Activated effector memory CD4-positive, alpha-beta T cell treated with anti-CD3 and anti-CD28 coated beads, Interleukin-2, amount 50 U/mL, for 16 hours (primary cell): ENCODE measurements around the gene SMOC1.
"Not testable (repeated sequence)": the region's sequence is repeated elsewhere in the genome, so short reads cannot be mapped to it uniquely, and the experiment has no call there.

ENCODE experiments used
- DNase-seq: peaks from one replicate; pipeline ENCODE4 v3.0.0-alpha.2; 2020

SMOC1 gene

DNA sequence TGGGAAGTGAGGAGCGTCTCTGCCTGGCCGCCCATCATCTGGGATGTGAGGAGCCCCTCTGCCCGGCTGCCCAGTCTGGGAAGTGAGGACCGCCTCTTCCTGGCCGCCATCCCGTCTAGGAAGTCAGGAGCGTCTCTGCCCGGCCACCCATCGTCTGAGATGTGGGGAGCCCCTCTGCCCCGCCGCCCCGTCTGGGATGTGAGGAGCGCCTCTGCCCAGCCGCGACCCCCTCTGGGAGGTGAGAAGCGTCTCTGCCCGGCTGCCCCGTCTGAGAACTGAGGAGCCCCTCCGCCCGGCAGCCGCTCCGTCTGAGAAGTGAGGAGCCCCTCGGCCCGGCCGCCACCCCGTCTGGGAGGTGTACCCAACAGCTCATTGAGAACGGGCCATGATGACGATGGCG, 23.8 kb downstream of the SMOC1 start:
- DNase-seq, result not testable (repeated sequence)

- no peak for DNase-seq
These were observed 25.0 kb downstream of the SMOC1 start for GRCh38 chr14:69904246-69904645.

DNA sequence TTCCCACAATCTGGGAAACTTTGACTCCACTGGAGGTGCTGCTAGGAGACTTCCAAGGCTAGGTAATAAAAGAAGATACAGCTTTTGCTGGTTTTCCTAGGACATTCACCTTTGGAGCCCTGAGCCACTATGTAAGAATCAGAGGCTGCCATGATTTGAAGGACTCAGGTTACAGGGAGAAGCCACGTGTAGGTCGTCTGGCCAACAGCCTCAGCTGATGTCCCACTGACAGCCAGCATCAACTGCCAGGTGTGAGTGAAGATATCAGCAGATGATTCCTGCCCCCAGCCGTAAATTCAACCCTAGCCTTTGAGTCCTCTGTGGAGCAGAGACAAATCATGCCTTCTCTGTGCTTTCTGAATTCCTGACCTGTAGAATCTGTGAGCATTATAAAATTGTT, 27.0 kb downstream of the SMOC1 start:
- DNase-seq, result no peak

DNA sequence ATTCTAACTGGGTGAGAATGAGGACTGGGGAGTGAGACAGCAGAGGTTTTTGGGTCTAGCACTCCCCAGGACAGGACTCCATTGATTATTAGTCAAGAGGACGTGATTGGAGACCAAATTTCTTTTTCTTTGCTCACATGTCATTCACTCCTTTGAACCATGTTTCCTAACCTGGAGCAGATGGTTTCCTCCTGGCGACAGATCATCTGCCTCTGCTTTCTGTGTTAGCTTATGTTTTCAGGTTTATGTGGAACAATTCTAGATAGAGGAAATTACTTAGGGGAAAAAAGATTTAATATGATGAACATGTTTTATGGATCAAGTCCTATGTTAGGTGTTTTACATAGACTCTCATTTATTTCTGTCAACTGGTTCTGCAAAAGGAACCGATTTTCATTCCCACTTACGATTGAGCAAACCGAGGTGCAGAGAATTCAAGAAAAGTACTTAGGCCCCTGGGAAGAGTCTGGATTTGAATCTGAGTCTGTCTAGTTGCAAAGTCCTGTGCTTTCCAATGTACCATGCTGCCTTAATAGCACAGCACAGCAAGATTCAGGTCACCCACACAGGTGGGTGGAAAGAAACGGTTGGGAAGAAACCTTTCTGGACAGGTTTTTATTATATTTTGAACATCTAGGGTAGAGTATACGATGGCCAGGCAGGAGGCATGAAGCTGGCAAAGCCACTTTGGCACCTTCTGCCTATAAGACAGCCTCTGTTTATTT, 30.8 kb downstream of the SMOC1 start:
- DNase-seq, result no peak

- no peak for DNase-seq
These were observed 31.7 kb downstream of the SMOC1 start for GRCh38 chr14:69910871-69911270.

DNA sequence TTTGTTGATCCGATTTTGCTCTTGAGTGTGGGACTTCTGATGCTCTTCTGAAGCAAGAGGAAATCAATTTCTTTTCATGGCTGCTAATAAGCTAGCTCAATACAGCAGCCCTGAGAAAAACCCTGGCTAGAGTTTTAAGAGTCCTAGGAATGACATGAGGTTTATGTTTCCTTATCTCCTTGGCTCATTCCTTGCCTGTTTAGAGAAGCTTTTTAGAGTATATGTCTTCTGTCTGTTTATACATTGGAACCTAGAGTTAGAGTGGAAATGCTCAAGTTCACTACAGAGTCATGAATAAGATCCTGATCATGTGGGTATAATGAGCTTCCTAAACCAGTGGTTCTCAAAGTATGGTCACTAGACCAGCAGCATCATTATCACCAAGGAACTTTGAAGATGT, 34.5 kb downstream of the SMOC1 start:
- DNase-seq, result no peak

- no peak for DNase-seq
These were observed 37.2 kb downstream of the SMOC1 start for GRCh38 chr14:69916396-69916795.

- DNase-seq, result no peak
These were observed 38.1 kb downstream of the SMOC1 start for GRCh38 chr14:69917287-69917686.

GRCh38 chr14:69919815-69920214, 40.6 kb downstream of the SMOC1 start:
- DNase-seq, result no peak

DNA sequence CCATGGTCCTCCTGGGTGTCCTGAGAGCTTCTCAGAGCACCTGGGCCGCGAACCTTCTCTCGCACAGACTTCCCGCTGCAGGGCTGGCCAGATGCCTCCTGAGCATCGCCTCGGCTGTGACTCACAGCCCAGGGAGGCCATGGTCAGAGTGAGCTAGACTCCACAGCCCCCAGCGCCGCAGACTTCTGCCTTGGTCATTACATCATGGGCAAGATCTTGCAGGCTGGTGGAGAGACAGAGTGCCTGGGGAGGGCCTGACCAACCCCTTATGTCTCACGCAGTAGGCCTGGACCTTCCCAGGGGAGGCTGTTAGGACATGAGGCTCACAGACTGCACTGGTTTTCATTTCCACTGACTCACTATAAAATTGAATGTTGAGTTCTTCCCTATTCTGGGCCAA, 41.8 kb downstream of the SMOC1 start:
- no peak for DNase-seq

GRCh38 chr14:69922198-69922597, 43.0 kb downstream of the SMOC1 start:
- no peak for DNase-seq

- no peak for DNase-seq
These were observed 45.0 kb downstream of the SMOC1 start for GRCh38 chr14:69924201-69924600.

- DNase-seq, result no peak
These were observed 48.9 kb downstream of the SMOC1 start for GRCh38 chr14:69928111-69928523.

DNA sequence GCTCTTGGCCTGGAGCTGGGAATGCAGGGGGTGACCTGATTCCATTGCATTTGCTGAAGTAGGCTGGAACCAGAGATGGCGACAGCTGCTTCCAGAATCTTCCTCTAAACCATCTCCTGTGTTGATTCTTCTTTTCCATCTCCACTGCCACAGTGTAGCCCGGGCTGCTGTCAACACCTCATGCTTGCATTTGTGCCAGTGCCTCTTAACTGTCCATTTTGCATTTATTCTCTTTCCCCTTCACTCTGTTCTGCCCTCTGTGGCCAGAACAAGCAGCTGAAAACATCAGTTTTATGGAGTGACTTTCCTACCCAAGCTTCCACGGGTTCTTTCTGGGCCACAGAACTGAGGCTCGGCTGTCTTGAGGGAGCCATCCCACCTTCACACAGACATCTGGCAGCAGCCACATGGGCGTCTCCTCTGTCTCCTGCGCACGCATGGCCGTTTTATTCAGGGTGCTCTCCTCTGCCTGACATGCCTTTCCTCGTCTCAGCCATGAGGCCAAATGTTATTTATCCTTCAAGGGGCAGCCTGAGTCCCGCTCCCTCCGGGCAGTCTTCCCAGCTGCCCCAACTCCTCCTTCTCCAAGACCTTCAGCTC, 51.7 kb downstream of the SMOC1 start:
- no peak for DNase-seq

DNA sequence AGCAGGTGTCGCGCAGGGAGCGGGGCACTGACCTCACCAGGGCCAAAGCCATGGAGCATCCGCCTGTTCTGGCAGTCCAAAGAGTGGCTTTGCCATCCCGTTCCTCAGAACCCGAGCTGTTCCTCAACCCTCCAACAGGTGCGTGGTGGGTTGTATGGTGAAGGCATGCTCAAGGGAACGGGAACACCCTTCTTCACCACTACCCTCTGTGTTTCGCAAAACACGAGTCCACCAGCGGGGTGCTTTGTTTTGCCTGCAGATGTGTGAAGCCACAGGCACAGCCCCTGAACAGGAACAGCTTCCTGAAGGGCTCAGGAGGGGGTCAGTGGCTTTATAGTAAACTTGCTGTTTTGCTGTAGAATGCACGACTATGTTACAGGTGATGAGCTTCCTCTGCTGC, 52.7 kb downstream of the SMOC1 start:
- DNase-seq, result no peak

DNA sequence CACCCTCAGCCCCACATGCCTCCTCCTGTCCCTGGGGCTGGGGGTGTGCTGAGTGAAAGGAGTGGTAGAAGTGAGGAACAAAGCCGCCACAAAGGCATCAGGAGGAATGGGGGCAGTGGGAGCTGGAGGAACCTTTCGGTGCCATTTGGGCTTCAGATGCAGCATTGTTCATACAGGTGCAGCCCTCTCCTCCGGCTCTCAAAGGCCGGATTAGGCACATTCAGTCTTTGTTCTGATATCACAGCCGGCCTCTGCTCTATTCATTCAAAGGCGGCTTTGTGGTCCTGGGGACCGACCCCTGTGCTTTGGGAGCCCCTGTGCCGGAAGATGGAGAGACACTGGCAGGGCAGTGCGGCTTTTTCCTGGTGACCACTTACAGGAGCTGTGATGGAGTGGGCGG, 53.2 kb downstream of the SMOC1 start:
- no peak for DNase-seq

- DNase-seq, result no peak
These were observed 54.5 kb downstream of the SMOC1 start for GRCh38 chr14:69933623-69934275.

- DNase-seq, result no peak
These were observed 58.3 kb downstream of the SMOC1 start for GRCh38 chr14:69937367-69938081.

- no peak for DNase-seq
These were observed 59.5 kb downstream of the SMOC1 start for GRCh38 chr14:69938751-69939150.

GRCh38 chr14:69941768-69942742, 62.8 kb downstream of the SMOC1 start:
- no peak for DNase-seq

- no peak for DNase-seq
These were observed 64.0 kb downstream of the SMOC1 start for GRCh38 chr14:69943084-69943780.

DNA sequence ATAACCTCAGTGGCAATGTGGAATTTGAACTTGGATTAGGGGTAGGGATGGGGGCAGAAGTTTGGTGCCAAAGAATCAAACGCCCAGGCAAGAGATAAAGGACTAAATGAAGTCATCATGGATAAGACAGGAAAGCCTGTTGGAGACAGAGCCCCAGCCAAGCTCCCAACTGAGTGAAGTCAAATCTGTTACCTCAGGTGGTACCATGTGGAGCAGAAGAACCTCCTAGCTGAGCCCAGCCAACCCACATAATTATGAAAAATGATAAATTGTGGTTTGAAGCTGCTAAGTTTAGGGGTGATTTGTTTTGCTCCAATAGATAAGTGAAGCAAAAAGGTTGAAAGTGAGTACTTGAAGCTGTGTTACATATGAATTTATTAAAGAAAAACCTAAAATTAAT, 66.1 kb downstream of the SMOC1 start:
- no peak for DNase-seq
